GM18502 (cell line): ENCODE data around the gene BMF.
A peak's percentile ranks its signal among the peaks of the same experiment; 100 is the strongest.

Experiments used
- ATAC-seq: cut with Tn5 transposase; IDR thresholded peaks from one replicate; pipeline ENCODE4 v1.9.1; 2021; ENCODE audit warnings: mild to moderate bottlenecking; ENCODE audit not compliant: unreplicated experiment, poor library complexity

Gene BMF

DNA sequence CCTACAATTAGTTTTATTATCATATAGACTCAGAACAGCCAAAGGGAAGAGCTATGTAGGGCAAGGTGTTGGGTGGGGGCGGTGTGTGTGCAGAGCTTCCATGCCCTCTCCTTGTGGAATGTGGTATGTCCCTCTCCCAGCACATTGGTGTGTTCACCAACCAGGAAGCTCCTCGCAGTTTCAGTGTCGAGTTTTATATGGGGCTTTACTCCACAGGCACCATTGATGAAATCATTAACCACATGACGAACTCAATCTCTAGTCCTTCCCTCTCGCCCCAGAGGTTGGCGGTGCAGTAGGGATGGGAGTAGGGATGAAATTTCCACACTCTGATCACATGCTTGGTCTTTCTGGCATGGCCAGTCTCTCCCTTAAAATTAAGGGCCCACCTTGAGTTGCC is 56.1 kb downstream of the BMF start:
- ATAC-seq: no peak

DNA sequence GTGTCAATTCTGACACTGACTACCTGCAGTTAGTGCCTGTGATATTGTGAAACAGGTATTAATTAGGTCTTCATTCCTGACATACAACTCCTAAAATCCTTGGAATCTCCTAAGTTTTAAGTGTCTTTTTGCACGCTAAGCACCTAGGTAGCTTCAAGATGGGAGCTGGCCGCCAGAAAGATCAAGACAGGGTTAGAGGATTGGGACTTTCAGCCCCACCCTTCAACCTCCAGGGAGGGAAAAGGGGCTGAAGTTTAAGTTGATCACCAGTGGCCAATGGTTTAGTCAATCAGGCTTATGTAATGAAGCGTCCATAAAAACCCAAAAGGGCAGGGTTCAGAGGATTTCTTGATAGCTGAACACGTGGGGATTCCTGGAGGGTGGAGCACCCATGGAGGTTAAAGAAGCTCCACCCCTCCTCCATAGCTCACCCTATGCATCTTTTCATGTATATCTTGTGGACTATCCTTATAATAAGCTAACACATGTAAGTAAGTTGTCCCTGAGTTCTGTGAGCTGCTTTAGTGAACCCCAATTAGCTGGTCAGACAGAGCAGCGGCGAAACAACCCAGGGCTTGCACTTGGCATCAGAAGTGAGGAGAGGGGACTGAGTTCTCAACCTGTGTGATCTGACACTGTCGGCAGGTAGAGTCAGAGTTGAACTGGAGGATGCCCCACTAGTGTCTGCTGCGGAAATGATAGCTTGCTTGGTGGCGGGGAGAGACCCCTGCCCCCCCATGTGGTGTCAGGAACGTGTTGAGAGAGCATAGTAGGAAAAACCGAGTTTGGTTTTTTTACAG is 56.9 kb downstream of the BMF start:
- ATAC-seq: no peak

DNA sequence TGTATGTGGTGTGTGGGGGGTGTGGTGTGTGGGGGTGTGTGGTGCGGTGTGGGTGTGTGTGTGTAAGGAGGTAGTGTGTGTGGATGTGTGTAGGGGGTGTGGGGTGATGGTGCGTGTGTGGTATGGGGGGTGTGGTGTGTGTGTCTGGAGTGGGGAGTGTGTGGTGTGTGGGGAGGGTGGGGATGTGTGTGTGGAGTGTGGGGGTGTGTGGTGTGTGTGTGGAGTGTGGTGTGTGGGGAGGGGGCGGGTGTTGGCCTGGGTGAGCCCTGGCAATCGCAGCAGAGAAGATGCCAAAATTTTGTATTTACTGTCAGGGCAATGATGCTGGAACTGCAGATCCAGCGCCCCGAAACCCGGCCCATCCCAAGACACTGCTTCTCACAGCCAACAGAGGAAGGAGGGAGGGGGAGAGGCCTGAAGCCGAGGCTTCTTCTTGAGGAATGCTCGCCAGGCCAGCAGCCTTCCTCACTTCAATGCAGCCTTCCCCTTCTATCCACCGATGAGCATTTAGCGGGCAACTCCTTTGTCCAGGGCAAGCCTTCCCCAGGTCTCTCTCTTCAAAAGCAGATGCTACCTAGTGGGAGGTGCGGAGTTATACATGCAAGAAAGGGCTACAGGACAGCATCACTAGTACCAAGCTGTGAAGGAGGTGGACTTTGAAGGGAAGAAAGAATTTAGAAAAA is 57.8 kb downstream of the BMF start:
- ATAC-seq: no peak

DNA sequence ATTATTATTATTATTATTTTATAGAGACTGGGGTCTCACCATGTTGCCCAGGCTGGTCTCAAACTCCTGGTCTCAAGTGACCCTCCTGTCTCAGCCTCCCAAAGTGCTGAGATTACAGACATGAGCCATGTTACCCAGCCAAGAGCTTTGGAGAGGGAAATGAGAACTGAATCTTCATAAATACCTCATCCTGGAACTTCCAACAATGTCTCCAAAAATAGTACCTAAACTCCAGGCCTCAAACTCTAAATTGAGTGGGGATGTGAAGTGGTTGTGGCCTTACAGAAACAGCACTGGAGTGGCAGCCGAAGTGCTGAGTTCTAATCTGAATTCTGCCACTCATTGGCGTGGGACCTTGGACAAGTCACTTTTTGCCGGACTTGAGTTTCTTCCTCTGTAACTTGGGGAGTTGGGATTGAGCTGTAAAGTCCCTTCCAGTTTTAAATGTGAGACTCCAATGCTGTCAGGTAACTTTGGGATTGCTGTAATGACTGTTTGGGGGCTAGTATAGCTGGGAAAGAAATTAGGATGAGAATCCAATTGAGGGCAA is 59.7 kb downstream of the BMF start:
- ATAC-seq: no peak

DNA sequence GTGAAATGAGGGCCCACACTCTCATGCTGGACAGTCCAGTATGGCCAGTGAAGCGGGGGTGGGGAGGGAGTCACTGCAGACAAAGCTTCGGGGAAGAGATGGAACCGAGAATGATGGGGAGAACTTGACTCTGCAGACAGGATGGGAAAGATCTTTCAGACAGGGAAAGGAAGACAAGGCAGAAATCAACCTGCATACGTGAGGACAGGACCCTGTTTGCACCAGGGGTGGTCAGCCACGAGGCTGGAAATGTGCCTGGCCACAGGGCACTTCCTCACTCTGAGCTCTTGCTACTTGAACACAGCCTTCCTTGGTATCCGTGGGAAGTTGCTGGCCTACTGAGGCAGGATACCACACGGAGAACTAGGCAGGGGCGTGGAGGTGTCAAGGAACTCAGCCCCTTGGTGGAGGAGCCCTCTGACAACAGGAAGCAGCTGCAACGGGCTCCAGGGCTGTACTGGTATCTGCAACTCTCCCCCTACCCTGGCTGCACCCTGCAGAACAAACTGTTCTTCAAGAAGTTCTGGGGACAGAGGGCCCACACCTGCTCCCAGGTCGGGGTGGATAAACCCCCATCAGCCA is 60.4 kb downstream of the BMF start:
- no peak for ATAC-seq

DNA sequence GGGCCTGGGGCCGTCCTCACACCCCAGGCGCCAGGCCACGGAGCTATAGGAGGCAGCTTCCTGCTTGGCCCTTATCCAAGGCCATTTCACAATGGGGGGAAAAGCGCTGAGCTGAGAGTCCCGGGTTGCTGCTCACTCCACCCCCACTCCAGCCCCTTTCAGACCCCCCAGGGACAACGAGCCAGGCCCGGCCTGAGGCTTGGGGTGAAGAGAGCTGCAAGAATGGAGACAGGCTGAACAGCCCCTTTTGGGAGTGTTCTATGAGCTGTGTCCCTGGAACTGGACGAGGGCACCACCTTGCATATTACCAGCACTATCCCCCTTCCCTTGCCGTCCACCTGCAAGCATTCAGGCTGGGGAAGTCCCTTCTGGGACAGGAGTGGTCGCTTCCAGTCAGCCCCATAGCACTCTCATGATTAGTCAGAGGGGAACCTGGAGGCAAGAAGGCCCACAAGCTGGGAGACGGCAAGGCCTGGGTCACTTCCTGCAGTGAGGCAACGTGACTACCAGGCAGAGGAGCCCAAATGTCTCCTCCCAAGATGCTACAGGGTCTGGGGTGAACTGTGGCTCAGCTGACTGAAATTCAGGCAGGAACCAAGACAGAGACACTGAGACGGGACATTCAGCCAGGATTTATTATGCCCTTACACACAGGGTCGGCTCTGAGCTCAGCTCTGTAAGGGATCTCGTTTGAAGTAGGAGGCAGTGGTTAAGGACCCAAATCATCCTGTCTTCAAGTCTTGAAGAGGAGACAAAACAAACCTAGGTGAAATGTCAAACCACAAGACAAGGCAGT is 61.1 kb downstream of the BMF start:
- ATAC-seq: peak; percentile 69

DNA sequence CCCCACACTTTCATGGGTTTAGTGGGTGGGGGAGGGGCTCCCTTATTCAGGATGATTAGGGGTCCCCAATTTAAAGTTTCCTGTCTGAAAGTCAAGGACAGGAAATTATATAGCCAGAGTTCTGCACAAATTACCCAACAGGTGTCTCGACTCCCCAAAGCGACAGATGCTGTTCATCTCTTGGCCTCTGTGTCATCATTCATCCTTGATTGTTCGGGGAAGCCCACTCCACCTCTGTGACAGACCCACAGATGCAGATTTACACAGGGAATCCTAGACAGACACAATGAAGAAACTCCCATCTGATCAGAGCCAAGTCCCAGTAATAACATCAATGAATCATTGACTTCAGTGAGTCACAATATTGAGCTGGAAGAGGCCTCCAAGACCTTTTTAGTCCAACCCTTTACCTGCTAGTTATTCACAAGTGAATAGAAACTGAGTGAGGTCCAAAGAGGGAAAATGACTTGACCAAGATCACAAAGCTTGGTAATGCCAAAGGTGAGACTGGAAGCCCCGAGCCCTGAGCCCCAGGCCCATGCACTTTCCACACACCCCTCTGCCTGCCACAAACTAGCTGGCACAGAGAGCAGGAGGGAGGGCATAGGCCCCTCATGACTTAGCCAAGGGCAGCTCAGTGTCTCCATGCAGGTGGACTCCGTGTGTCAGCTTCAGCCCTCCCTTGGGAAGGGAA is 61.8 kb downstream of the BMF start:
- ATAC-seq: no peak

DNA sequence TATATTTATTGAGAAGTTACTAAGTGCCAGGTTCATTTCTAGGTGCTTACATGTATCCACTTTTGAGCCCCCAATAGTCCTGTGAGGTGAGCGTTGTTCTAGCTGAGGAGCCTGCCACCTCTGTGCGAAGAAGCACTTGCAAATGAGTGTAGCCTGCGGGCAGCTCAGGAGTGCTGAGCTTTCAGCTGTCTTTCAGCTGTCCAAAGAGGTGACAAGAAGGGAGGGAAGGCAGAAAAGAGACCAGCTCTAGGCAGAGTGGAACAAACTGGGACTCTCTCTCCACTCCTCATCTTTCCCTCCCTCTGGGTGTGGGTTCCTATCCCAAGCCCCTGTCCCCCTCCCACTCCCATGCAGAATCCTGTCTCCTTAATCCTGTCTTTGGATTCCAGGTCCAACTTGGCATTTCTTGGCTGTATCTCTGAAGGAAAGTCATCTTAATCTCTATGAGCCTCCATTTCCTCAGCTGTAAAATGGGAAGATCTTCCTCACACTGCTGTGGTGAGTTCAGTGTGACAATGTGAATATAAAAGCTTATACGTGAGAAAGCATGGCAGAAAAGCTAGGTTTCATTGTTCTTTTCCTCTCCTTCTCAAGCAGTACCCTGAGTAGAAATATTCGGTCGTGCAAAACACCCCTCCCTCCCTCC is 63.0 kb downstream of the BMF start:
- ATAC-seq: no peak

DNA sequence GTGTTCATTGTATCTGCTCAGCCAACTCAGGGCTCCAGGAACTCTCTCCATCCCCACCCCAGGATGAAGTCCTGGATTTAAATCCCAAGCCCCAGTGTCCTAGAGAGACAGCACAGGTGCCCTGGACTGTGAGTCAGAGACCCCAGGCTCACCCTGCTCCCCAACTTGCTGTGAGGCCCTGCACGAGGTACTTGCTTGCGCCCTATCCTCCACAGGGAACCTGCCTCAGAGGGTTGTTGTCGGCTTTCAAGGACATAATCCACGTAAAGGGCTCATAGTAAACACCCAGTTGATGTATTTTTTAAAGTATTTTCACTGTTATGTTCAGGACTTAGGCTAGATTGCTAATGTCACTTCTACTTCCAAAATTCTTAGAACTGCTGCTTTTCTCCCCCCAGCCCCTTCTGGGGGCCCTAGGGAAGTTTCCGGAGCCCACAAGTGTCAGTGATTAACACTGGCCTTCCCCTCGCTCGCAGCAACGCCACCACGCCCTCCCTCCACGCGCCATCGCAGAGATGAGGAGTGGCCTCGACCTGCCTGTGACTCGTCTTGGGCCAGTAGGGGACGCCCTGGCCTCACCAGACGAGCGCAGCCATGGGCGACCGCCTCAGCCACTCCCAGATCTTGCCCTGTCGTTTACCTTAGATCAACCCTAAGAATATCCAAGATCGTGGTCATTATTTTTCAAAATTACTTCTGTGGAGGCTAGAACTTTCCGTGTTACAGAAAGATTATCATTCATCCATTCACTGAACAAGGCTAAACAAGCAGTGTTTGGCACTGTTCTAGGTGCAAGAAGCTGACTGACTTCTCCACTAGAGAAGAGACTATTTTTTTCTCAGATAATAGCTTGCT is 63.7 kb downstream of the BMF start:
- peak; percentile 74 for ATAC-seq

DNA sequence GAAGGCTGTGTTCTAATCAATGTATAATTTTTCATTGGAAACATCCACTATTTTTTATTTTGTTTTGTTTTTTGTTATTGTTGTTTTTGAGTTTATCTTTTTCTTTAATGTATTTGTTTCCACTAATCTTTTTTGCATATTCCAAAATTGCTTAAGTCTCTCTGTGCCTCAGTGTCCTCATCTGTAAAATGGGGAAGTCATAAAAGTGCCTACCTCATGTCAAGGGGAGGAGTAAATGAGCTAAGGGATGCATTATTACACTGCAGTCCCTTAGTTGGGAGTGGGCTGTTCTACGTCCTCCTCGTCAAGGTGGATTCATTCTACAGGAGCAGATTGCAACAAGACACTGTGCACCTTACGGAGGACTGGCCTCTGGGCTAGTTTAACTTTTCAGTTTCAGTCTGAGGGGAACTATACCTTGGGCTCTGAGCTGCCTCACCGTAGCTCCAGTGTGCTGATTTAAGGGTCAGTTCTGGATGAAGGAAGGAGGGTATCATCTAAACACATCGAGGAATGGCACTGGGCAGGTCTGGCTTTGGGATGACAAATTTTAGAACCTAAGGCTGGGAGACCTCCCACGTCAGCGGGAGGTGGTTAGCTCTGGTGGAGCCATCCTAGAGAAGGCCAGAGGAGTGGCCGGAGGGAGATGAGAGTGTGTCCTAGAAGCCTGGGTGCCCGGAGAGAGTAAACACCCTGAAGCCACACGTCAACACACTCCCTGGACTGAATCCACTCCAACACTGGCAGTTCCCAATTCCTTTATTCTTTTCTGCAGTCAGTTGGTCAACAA is 64.6 kb downstream of the BMF start:
- ATAC-seq: no peak

DNA sequence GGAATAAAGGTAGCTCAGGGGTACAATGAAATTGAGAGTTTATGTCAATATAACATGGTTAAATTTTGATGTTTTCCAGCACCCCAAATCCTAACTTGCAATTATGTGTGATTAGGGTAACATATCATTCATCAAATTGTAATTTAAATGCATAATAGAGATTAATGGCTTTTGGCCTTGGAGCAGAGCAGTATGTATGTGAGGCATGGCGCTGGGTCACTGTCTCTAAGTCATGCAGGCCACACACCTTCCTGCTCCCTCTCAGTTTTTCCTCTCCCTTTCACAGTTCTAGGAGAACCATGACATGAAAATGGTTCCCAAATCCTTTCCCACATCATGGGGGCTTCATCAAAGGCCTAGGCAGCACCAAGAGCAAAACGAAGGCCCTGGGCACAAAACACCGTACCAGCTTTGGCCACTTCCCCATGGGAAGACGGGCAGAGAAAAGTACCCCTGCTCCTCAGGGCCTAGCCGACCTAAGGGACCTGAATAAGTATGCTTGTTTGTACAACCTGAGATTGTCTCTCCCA is 65.8 kb downstream of the BMF start:
- no peak for ATAC-seq

DNA sequence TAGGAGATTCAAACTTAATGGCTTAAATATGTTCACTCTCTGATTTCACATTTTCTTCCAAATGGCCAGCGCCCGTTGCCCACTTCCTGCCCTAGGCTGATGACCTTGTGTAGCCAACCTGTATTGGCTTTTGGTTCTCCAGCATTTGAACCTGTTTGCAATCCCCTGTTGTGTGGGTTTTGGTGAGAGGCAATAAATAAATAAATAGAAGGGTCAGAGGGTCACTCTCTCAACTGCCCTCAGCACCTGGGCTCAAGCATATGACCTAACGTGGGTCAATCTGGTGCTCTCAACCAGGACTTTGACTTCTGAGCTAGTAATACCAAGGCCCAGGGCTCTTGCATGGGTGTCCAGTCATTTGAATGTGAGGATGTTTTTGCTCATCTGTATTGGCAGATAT is 67.9 kb downstream of the BMF start:
- ATAC-seq: no peak

DNA sequence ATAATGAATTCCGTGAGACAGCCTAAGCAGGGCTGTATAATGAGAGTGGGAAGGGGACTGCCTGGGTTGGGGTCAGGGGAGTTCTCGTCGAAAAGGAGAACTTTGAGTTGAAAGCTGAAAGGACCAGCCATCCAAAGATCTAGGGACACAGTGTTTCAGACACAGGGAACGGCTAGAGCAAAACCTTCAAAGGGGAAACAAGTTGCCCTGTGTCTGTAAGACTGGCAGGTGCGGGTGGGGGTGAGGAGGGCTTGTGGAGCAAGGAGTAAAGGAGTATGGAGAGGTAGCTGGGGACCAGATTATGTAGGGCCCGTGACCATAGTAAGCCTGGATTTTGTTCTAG is 68.4 kb downstream of the BMF start:
- no peak for ATAC-seq

DNA sequence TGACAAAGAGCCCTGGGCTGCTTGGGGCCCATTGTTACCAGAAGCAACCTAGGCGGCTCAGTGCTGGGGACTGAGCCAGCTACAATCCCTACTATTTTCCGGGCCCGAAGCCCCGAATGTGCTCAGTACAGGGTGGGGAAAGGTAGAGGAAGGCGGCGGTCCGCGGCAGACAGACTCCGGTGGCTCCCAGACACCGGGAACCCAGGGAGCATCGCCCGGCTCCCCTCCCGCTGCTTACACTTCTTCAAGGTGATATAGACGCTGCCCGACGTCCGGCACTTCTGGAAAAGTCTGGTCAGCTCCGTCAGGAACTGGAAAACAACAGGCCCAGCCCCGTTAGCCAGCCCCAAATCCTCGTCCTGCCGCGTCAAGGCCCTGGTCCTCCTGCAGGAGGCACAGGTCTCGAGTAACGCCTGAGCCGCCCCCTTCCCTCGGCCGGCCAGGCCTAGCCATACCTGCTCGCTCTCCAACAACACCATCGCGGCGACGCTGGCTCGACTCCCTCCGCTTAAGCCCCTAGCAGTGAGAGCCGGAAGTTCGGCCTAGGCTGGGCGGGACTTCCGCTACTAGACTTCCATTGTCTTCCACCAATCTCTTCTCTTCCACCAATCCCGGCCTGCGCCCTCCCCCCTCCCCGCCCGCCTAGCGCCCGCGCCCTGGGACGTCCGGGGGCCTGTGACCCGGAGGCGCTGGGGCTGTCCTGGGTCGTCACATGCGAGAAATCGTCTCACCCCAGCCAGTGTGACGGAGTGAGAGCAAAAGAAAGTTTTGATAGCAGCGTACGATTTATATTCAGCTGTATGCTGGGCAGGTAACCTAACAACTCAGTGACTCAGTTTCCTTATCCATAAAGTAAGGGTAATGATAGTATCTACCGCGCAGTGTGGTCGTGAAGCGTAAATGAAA is 69.8 kb downstream of the BMF start, which contains the start of gene SRP14:
TSS of gene SRP14 (minus strand) at position 544 of the 906 bp plus-strand sequence. CDS start at position 479, 65 bp downstream.
- peak; percentile 91 for ATAC-seq

DNA sequence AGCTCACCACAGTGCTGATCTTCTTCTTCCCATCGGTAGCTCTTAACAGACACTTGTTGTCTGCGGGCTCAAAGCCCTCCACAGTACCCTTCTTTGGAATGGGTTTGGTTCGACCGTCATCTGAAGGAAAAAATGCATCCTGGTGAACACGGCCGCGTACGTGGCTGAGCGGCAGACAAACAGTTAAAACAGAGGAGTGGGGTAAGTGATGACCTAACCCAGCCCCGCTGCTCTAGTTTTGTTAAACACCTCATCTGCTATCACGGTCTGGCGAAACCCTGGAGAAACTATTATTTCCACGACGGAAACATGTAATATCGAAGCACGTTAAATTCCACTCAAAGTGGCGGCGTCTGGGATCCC is 70.4 kb downstream of the BMF start:
- no peak for ATAC-seq
